Memory B cell (primary cell): ENCODE measurements around the gene ITGB2.

ENCODE experiments used
- ATAC-seq: fragments of 150-1000 bp; cut with Tn5 transposase; 2 replicates; pipeline ENCODE4 v1.10.0; 2021; ENCODE audit warnings: low read depth, mild to moderate bottlenecking, moderate library complexity
- DNase-seq, 2 donors: peaks; one replicate each; pipeline ENCODE4 v3.0.0; 2022; ENCODE audit warnings: low spot score in 2 of 2
- H3K27ac Mint-ChIP-seq: one replicate; pipeline ENCODE4 v1.8.0; 2022; ENCODE audit warnings: mild to moderate bottlenecking, moderate library complexity, mixed read lengths
- H3K27me3 Mint-ChIP-seq: one replicate; pipeline ENCODE4 v1.8.0; 2022; ENCODE audit warnings: mixed read lengths
- H3K36me3 Mint-ChIP-seq: one replicate; pipeline ENCODE4 v1.8.0; 2022; ENCODE audit warnings: mild to moderate bottlenecking, mixed read lengths
- H3K4me1 Mint-ChIP-seq: one replicate; pipeline ENCODE4 v1.8.0; 2022; ENCODE audit warnings: mixed read lengths
- H3K4me3 Mint-ChIP-seq: one replicate; pipeline ENCODE4 v1.8.0; 2022; ENCODE audit warnings: mild to moderate bottlenecking, moderate library complexity, mixed read lengths
- H3K9me3 Mint-ChIP-seq: one replicate; pipeline ENCODE4 v1.8.0; 2022; ENCODE audit warnings: mixed read lengths

The ITGB2 gene

DNA sequence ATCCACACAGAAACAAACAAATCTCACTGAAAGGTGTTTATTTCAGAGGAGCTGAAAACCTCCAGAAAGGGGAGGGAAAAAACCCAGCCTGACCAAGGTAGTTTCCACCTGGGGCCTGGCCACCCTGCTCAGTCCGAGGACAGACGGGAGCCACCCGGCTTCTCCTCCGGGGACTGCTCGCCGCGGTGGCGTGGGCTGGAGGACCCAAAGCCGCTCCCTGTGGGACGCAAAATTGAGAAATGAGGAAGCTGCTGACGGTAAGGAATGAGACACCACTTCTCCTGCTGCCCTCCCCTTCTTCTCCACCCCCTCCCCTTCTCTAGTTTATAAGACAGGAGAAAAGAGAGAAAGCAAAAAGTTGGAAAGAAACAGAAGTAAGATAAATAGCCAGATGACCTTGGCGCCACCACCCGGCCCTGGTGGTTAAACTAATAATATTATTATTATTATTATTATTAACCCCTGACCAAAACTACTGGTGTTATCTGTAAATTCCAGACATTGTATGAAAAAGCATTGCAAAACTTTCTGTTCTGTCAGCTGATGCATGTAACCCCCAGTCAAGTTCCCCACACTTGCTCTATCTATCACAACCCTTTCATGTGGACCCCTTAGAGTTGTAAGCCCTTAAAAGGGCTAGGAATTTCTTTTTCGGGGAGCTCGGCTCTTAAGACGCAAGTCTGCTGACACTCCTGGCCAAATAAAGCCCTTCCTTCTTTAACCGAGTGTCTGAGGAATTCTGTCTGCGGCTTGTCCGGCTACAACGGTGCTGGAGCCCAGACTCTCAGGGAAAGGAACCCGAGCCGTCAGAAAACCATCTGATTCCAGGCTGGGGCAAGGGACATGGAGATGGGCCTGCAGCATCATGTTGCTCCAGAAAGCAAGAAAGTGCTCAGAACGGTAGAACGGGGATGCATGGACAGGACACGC is 12.5 kb downstream of the ITGB2 start:
- no peak for DNase-seq
- H3K27me3 Mint-ChIP-seq, result no peaks in the 10 kb centered on the region
- H3K9me3 Mint-ChIP-seq, result no peaks in the 10 kb centered on the region
- peak; percentile 39 for ATAC-seq
- peaks cover 18% of the 10 kb centered on the region for H3K36me3 Mint-ChIP-seq
- peaks cover 30% of the 10 kb centered on the region for H3K4me1 Mint-ChIP-seq
- peak overlapping the region; percentile 69 for H3K27ac Mint-ChIP-seq
- H3K4me3 Mint-ChIP-seq, result peak overlapping the region; percentile 55

DNA sequence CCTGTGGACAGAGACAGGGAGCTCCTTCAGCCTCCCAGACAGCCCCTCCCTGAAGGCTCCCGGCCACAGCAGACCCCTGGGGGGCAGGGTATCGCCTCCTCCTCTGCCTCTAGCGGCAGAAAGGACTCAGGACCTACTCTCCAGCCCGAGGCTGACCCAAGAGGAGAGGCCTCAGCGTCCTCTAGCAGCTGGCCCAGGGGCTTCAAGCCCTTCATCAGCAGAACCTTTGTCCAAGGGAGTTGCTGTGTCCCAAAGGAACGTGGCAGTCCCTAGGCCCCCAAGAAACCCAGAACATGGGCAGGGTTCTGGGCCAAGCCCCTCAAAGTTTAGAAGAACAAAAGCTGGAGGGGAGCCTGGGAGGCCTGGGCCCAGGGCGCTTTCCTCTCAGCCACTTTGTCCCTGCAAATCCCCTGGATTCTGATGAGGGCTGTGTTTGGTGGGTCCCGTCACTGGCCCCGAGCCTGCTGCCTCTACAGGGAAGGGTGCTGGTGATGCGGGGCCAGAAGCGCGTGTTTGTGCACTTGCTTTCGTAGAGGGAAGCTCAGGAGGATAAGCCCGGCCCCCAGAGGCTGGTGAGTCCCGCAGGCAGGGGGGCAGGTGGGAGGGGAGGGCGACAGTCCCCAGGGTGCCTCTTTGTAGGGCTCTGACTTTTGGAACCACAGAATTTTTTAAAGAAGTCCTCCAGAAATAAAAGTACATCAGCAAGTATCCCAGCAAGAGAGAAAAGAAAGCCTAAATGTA is 13.3 kb downstream of the ITGB2 start:
- peak overlapping the region; percentile 69 for H3K27ac Mint-ChIP-seq
- H3K4me1 Mint-ChIP-seq, result peaks cover 32% of the 10 kb centered on the region
- H3K4me3 Mint-ChIP-seq, result peak overlapping the region; percentile 55
- H3K9me3 Mint-ChIP-seq, result no peaks in the 10 kb centered on the region
- ATAC-seq (peak; percentile 64), DNase-seq (no peak)
- H3K27me3 Mint-ChIP-seq, result no peaks in the 10 kb centered on the region
- peaks cover 24% of the 10 kb centered on the region for H3K36me3 Mint-ChIP-seq

- DNase-seq (no peak), ATAC-seq (no peak)
- peaks cover 23% of the 10 kb centered on the region for H3K4me1 Mint-ChIP-seq
- peaks cover 34% of the 10 kb centered on the region for H3K36me3 Mint-ChIP-seq
- H3K4me3 Mint-ChIP-seq, result no peak overlapping the region
- H3K9me3 Mint-ChIP-seq, result no peaks in the 10 kb centered on the region
- no peak overlapping the region for H3K27ac Mint-ChIP-seq
- H3K27me3 Mint-ChIP-seq, result no peaks in the 10 kb centered on the region
Measured at GRCh38 chr21:44905728-44906090, 15.0 kb downstream of the ITGB2 start.

GRCh38 chr21:44905016-44905727 is 15.5 kb downstream of the ITGB2 start:
- ATAC-seq, result no peak
- Mint-ChIP-seq H3K36me3 (peaks cover 37% of the 10 kb centered on the region), H3K9me3 (no peaks in the 10 kb centered on the region), H3K4me1 (peaks cover 23% of the 10 kb centered on the region), H3K27ac (no peak overlapping the region), H3K4me3 (no peak overlapping the region), H3K27me3 (no peaks in the 10 kb centered on the region)
- DNase-seq, result no peak

DNA sequence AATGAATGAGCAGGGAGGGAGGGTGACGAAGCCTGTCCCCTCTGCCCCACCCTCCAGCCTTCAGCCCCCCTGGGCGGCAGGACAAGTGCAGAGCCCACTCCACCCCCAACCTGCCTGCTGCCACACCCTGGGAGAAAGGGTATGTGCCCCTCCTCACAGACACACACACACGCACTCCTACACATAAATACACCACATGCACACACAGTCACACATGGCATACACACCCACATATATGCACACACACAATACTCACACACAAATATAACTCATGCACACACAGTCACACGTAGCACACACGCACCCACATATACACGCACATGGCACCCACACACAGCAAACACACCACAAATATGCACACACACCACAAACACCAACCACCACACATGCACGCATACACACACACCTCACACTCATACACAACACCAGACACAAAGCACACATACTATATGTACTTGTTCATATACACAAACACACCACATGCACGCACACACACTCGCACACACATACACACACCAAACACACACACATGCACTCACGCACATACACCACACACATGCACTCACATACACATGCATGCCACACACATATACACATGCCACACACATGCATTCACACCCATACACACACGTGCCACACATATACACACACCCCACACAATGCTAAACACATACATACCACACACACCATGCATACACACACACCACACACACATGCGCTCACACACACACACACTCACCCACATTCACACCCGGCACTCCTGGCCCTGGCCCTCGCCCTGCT is 16.4 kb downstream of the ITGB2 start:
- H3K27me3 Mint-ChIP-seq, result no peaks in the 10 kb centered on the region
- no peak for ATAC-seq
- no peak for DNase-seq
- no peak overlapping the region for H3K4me3 Mint-ChIP-seq
- peaks cover 21% of the 10 kb centered on the region for H3K4me1 Mint-ChIP-seq
- peaks cover 40% of the 10 kb centered on the region for H3K36me3 Mint-ChIP-seq
- H3K9me3 Mint-ChIP-seq, result no peaks in the 10 kb centered on the region
- peak overlapping the region; percentile 2 for H3K27ac Mint-ChIP-seq

DNA sequence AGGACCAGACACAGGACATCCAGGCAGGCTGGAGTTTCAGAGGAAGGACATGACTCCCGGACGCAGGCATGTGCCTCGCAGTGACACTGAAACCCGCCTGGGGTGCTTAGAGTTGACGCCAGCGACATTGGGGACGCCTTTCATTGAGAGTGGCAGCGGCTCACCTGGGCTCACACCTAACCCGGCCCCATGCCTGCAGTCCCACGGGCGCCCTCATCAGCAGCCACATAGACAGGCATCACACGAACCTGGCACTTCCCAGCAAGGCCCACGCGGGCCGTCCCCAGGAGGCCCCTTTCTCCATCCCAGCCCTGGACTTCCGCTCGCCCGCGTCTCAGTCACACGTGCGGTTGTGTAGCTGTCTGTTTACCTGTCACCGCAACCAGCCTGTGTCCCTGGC is 17.0 kb downstream of the ITGB2 start:
- Mint-ChIP-seq H3K27me3 (no peaks in the 10 kb centered on the region), H3K4me3 (no peak overlapping the region), H3K27ac (no peak overlapping the region), H3K36me3 (peaks cover 36% of the 10 kb centered on the region), H3K4me1 (peaks cover 17% of the 10 kb centered on the region), H3K9me3 (no peaks in the 10 kb centered on the region)
- ATAC-seq, result no peak
- DNase-seq, result no peak

- Mint-ChIP-seq H3K4me1 (peaks cover 15% of the 10 kb centered on the region), H3K27me3 (no peaks in the 10 kb centered on the region), H3K9me3 (no peaks in the 10 kb centered on the region), H3K4me3 (no peak overlapping the region), H3K36me3 (peaks cover 34% of the 10 kb centered on the region), H3K27ac (no peak overlapping the region)
- ATAC-seq (no peak), DNase-seq (no peak)
Measured at GRCh38 chr21:44903050-44903685, 17.5 kb downstream of the ITGB2 start.

DNA sequence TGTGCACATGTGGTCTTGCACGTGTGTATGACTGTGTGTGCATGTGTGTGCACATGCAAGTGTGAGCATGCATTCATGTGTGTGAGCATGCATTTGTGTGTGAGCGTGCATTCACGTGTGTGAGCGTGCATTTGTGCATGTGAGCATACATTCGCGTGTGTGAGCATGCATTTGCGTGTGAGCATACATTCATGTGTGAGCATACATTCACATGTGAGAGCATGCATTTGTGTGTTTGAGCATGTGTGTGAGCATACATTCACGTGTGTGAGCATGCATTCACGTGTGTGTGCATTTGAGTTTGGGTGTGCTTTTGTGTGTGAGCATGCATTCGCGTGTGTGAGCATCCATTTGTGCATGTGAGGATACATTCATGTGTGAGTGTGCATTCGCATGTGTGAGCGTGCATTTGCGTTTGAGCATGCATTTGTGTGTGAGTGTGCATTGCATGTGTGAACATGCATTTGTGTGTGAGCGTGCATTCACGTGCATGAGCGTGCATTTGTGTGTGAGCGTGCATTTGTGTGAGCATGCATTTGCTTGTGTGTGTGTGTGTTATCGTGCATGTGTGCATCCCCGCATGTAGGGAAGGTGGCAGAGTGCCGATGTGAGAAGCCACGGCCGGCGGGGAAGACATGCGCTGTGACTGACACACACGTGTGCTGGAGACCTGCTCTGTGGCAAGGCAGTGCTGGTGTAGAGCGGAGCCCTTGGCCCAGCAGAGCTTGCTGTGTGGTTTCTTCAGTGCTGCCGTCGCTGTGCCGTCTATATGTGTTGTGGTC is 18.2 kb downstream of the ITGB2 start:
- no peak for ATAC-seq
- Mint-ChIP-seq H3K36me3 (peaks cover 34% of the 10 kb centered on the region), H3K27me3 (no peaks in the 10 kb centered on the region), H3K9me3 (no peaks in the 10 kb centered on the region), H3K27ac (no peak overlapping the region), H3K4me1 (peaks cover 17% of the 10 kb centered on the region), H3K4me3 (no peak overlapping the region)
- DNase-seq, result no peak

GRCh38 chr21:44901391-44902074 is 19.2 kb downstream of the ITGB2 start:
- no peak overlapping the region for H3K27ac Mint-ChIP-seq
- no peaks in the 10 kb centered on the region for H3K9me3 Mint-ChIP-seq
- no peak for ATAC-seq
- no peak overlapping the region for H3K4me3 Mint-ChIP-seq
- H3K27me3 Mint-ChIP-seq, result no peaks in the 10 kb centered on the region
- H3K4me1 Mint-ChIP-seq, result peaks cover 16% of the 10 kb centered on the region
- no peak for DNase-seq
- H3K36me3 Mint-ChIP-seq, result peaks cover 36% of the 10 kb centered on the region

GRCh38 chr21:44900559-44901251 is 20.0 kb downstream of the ITGB2 start:
- Mint-ChIP-seq H3K27ac (no peak overlapping the region), H3K4me3 (no peak overlapping the region), H3K4me1 (peaks cover 16% of the 10 kb centered on the region), H3K27me3 (no peaks in the 10 kb centered on the region), H3K9me3 (no peaks in the 10 kb centered on the region), H3K36me3 (peaks cover 32% of the 10 kb centered on the region)
- no peak for ATAC-seq
- no peak for DNase-seq

- H3K4me1 Mint-ChIP-seq, result peaks cover 14% of the 10 kb centered on the region
- no peak overlapping the region for H3K4me3 Mint-ChIP-seq
- H3K27me3 Mint-ChIP-seq, result no peaks in the 10 kb centered on the region
- no peak overlapping the region for H3K27ac Mint-ChIP-seq
- H3K9me3 Mint-ChIP-seq, result no peaks in the 10 kb centered on the region
- peaks cover 32% of the 10 kb centered on the region for H3K36me3 Mint-ChIP-seq
- DNase-seq (no peak), ATAC-seq (no peak)
Measured at GRCh38 chr21:44899768-44900558, 20.7 kb downstream of the ITGB2 start.
